Stimulated activated CD4-positive, alpha-beta T cell treated with anti-CD3 and anti-CD28 coated beads, Interleukin-12 subunit alpha, Interleukin-12 subunit beta, amount 100 ng/mL, for 24 hours (primary cell): ENCODE measurements around the gene SEPTIN7.

Experiments used
- DNase-seq, 2 experiments: peaks; one replicate each; pipeline ENCODE4 v3.0.0-alpha.2; 2020; ENCODE audit warnings: low read depth in 2 of 2

Gene SEPTIN7

GRCh38 chr7:35787925-35788324 lies 12.9 kb upstream of the SEPTIN7 start:
- DNase-seq, result no peak

DNA sequence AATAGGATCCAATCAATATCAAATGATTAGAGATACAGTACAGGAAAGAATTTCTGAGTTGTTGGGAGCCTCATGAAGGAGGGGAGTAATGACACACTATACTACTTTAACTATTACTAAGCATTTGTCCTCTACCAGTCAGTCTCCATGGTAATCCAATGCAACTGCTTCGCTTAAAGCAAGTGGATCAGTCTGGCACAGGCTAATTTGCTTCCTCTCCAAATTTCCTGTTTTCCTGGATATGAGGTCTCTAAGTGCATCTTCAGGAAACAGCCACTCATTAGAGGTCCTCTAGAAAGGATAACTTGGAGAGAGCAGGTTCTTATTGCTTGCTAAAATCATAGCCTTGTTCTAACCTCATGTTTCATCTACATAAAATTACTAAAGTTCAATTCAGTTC lies 8.4 kb upstream of the SEPTIN7 start:
- DNase-seq, result no peak

DNA sequence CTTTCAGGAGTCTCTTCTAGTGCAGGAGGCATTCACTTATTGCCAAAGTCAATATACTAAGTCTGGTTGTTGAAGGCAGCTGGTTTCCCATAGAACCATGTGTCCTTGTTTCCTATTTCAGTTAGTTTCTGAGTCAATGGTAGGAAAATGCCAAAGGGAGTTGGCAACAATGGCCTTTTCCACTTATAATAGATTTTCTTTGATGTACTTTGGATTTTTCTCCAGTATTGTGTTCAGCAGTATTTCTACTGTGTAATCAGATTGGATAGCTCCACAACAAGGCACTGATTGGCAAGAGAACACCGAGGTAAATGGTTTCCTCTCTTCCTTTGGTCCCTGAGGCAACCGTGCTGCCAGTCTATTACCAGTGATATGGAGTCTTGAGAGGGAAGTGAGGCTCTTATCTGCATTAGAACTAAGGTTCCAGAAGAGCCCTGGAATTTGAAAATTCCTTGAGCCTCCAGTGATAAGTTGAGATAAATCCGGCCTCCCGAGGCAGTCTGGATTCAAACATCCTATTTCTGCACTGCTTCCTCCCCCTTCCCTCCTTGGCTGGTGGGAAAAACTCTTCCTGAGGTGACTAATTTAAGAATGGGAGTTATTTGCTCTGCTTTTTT lies 7.9 kb upstream of the SEPTIN7 start:
- no peak for DNase-seq

- no peak for DNase-seq
Measured at GRCh38 chr7:35797311-35797710, 3.5 kb upstream of the SEPTIN7 start.

DNA sequence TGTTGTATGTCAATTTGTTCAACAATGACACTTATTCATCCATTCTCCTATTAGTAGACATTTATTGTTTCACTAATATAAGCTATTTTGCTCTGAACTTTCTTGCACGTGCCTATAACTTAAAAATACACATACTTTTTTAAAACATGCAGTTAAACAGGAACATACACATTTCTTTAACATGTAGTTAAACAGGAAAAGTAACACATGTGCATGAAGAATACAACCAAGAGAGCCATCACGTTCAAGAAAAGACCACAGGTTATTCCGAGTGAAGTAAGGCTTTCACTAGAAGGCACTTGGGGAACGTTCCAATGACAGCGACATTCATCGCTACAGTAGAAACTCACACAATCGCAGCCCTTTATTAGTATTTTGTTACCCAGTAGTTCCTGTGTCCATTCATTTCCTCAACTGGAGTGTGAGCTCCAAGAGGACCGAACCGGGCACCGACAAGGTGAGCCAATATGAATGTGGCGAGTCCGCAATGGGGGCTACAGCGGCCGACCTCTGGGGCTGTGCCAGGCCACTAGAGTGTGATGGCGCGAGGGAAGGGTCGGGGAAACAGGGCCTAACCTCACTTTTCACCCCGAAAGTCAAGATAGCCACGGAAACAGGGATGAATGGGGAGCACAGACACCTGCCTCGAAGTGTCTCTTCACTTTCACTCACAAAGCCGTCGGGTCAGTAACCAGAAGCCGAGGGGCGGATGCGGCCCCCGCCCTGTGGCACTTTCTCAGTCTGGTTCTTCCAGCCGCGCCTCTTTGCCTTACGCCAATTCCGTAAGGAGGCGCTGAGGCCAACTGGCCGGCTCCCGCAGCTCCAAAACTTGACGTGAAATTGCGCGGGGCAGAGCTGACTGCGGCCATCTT lies 775 bp upstream of the SEPTIN7 start:
- DNase-seq, result peak; percentile 73 to 75

DNA sequence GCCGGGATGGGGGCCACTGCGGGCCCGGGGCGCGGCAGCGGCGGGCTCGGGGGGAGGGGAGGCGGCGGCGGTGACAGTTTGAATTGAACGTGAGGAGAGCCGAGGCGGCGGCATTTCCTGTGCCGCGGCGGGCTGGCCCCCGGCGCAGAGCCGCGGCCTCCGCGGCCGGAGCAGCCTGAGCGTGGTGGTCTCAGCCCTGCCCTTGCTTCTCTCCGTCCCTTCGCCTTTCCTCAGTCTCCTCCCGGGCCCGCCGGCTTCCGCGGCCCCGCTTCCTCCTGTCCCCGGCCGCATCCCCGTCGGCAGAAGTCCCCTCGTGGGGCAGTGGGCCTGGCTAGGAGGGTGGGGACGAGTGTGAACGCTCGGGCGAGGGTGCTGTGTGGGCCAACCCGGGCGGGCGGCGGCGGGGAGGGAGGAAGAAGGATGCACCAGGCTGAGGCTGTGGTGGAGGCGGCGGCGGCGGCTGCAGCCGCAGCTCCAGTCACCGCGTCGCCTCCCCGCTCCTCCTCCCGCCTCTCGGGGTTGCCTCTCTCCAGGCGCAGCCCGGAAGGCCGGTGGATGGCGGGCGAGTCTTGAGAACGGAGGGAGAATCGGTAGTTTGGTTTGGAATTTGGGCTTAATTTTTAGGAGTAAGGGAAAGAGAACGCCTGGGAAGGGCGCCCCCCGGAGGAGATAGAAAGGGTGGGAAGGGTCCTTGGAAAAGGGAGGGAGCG lies 690 bp downstream of the SEPTIN7 start:
- peak; percentile 50 to 63 for DNase-seq

GRCh38 chr7:35802102-35802466 lies 1.2 kb downstream of the SEPTIN7 start:
- DNase-seq, result no peak

GRCh38 chr7:35802649-35803048 lies 1.8 kb downstream of the SEPTIN7 start:
- no peak for DNase-seq

- no peak for DNase-seq
Measured at GRCh38 chr7:35804231-35804970, 3.5 kb downstream of the SEPTIN7 start.

GRCh38 chr7:35805876-35806275 lies 5.0 kb downstream of the SEPTIN7 start:
- no peak for DNase-seq

DNA sequence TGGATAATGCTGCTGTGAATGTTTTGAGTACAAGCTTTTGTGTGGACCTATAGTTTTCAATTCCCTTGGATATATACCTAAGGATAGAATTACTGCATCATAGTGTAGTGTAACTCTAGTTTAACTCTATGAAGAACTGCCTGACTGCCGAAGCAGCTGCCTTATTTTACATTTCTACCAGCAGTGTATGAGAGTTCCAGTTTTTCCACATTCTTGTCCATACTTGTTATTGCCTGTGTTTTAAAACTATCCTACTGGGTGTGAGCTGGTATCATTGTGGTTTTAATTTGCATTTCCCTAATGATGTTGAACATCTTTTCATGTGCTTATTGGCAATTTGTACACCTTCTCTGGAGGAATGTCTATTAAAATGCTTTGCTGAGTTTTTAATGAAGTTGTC lies 15.7 kb downstream of the SEPTIN7 start:
- DNase-seq, result no peak

DNA sequence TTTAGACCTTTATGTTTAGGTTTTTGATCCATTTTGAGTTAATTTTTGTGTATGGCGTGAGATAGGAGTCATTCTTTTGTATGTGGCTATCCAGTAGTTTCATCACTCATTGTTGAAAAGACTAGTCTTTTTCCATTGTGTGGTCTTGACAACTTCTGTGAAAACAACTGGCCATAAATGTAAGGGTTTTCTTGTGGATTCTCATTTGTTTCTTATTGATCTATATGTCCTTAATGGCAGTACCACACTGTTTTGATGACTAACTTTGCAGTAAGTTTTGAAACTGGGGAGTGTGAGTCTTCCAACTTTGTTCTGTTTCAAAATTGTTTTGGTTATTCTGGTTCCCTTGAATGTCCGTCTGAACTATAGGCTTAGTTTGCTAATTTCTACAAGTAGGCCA lies 16.3 kb downstream of the SEPTIN7 start:
- no peak for DNase-seq

GRCh38 chr7:35817930-35818329 lies 17.1 kb downstream of the SEPTIN7 start:
- DNase-seq, result no peak

- no peak for DNase-seq
Measured at GRCh38 chr7:35818513-35818912, 17.7 kb downstream of the SEPTIN7 start.

DNA sequence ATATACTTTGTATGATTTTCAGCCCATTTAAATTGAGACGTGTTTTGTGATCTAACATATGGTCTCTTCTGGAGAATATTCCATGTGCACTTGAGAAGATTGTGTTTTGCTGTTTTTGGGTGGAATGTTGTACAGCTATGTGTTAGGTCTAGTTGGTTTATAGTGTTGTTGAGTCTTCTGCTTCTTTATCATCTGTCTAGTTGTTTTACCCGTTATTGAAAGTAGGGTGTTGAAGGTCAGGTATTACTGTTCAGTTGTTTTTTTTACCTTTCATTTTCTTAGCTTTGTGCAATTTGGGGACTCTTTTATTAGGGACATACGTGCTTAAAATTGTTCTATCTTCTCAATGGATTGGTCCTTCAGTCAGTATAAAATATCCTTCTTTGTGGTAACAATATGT lies 18.5 kb downstream of the SEPTIN7 start:
- no peak for DNase-seq

GRCh38 chr7:35819954-35820703 lies 19.3 kb downstream of the SEPTIN7 start:
- no peak for DNase-seq

DNA sequence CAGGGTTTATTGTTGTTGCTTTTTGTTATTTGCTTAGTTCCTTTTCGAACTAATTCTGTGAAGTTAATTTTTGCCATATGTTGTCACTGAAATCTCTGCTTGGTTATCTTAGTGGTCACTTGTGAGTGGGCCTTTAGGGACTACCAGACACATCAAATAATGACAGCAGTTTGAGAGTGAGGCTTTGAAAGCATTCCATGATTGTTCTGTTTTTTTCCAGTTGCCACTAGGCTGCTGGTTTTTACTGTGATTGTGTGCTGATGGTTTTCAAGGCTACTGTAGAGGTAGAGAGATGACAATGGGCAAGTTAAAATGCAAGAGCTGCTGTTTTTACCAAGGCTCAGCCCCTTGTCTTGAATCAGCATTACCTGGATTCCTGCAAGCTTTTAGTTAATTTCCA lies 20.0 kb downstream of the SEPTIN7 start:
- DNase-seq, result no peak

GRCh38 chr7:35823440-35823839 lies 22.6 kb downstream of the SEPTIN7 start:
- DNase-seq, result no peak

DNA sequence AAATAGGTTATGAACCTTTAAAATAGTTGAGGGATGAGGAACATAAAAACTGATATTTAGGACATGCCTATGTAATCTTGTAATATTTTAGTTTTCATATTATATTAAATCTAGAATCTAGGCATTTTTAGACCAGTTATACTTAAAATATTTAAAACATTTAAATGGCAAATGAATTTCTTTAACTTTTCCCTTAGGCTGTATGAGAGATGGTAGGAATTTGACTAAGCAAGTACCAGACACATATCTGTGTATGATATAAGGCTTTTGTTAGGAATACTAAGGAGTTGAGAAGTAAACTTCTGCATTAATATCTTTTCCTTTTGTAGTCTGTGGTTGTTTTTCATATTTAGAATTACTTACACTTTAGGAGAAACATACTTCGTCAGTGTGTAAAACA lies 25.1 kb downstream of the SEPTIN7 start:
- no peak for DNase-seq

GRCh38 chr7:35826751-35827150 lies 25.9 kb downstream of the SEPTIN7 start:
- DNase-seq, result no peak

- DNase-seq, result no peak
Measured at GRCh38 chr7:35828817-35829216, 28.0 kb downstream of the SEPTIN7 start.
